ENCODE results near the gene ANKRD11. TPM values are rescaled to one million over a fixed set of nuclear protein-coding genes. Genes with fewer than 3 reads are reported as not detected.
"Not testable (repeated sequence)": the region's sequence is repeated elsewhere in the genome, so short reads cannot be mapped to it uniquely, and the experiment has no call there.

Gene ANKRD11
- total RNA-seq, 1 donor from 2014 or later = 31.9 TPM

GRCh38 chr16:89408315-89408714 lies 82.0 kb downstream of the ANKRD11 start:
- DNase-seq (ENCODE audit: low read depth in 2 of 2) = no peak

DNA sequence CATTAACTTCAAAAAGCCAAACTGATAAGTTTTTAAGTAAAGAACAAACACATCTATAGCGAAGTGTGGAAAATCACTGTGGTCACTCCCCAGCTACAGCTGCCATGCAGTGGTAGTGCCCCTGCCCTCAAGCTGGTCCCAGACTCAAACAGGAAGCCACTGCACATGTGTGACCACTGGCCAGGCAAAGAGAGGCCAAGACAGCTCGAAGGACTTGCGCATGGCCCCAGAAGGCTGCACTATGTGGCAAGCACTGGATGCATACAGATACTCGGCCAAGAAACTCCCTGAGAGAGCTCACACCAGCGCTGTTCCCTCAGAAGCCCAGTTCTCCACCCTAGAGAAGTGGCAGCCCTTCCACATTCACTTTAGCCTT lies 82.4 kb downstream of the ANKRD11 start:
- DNase-seq (ENCODE audit: low read depth in 2 of 2) = peak in 1 of 2 donors; percentile 32

GRCh38 chr16:89407282-89407924 lies 83.0 kb downstream of the ANKRD11 start:
- peak in 1 of 2 donors; percentile 26 for DNase-seq (ENCODE audit: low read depth in 2 of 2)

GRCh38 chr16:89406277-89406888 lies 84.0 kb downstream of the ANKRD11 start:
- peak in 1 of 2 donors; percentile 36 for DNase-seq (ENCODE audit: low read depth in 2 of 2)

- DNase-seq (ENCODE audit: low read depth in 2 of 2) = no peak
Observed at GRCh38 chr16:89404561-89404960, 85.8 kb downstream of the ANKRD11 start.

GRCh38 chr16:89402962-89403361 lies 87.4 kb downstream of the ANKRD11 start:
- peak in 1 of 2 donors; percentile 37 for DNase-seq (ENCODE audit: low read depth in 2 of 2)

DNA sequence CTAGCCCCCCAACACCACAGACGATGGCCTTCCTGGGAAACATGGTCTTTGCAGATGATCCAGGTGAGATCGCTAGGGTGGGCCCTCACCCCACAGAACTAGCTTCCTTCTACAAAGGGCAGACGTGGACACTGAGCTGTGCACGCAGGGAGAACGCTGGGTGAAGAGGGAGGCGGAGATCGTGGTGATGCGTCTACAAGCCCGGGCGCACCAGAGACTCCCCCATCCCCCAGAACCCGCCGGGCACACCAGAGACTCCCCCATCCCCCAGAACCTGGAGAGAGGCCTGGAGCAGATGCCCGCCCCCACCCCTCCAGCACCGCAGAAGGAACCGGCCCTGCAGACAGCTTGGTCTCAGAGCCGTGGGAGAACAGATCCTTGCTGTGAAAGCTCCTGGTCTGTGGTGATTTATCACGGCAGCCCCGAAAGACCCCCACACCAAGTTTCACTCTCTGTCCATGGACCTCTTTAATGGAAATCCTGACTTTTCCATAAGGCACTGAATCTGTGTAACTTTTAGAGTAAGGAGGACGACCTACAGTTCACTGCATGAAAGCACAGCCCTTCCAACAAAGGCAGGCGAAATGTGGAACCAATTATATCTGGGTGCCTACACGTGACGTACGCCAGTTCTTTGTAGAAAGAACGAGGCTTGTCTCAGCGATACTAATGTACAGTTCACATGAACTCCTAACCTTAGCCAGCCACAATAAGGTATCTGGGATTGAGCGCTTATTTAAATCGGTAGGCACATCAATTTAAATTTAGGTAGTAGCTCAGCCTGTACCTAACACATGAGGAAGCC lies 88.5 kb downstream of the ANKRD11 start:
- DNase-seq (ENCODE audit: low read depth in 2 of 2) = no peak

GRCh38 chr16:89401205-89401604 lies 89.2 kb downstream of the ANKRD11 start:
- DNase-seq (ENCODE audit: low read depth in 2 of 2) = no peak

DNA sequence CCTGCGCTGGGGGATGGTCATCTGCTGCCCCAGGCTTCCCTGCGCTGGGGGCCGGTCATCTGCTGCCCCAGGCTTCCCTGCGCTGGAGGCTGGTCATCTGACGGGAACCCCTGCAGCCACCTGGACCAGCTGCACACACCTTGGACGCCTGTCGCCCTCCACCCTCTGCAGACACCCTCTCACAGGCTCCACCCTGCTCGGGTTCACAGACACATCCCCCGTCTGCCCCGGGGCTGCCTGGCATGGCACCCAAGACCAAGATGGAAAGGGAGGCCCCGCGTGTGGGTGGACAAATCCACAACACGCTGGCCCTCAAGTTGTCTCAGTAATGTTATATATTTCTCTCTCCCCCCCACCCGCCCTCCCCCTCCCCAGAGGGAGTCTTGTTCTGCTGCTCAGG lies 89.6 kb downstream of the ANKRD11 start:
- DNase-seq (ENCODE audit: low read depth in 2 of 2) = no peak

DNA sequence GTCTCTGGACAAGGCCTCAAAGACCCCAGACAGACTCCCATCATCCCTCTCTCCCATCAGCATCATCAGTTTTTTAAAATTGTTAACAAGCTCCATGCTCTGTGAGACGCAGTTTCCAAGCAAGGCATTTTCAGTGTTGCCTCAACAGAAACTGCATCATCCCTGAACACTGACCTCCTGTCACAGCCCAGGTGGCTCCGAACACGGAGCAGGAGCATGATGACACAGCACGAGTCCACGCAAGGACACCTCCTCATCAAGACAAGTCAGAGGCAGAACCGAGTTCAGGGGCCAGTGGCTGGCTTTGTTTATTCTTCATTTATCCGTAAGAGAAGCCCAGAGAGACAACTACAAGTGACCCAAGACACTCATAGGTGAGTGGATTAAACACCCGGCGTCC lies 91.4 kb downstream of the ANKRD11 start:
- DNase-seq (ENCODE audit: low read depth in 2 of 2) = no peak

DNA sequence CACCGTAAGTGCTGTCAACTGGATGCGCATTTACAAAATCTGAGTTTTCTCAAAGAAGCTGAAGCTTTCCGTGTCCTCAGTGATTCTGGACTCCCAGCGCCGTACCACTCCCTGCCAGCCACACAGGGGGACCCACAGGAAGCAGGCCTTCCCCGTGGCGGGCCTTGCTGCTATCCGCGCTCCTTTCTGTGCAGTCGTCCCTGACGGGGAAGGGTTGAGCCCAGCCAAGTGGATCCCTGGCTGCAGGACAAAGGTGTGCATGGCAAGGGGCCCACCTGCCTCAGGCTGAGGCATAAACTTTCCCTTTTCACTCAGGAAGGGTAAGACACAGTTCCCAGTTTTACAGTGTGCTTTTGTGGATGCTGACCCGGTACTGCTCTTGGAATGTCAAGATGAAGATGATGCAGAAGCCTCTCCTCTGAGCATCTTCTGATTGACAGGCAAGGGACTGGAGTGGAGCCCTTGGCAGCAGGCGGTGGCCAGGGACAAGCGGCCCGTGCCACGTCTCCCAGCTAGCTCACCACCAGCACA lies 93.0 kb downstream of the ANKRD11 start:
- DNase-seq (ENCODE audit: low read depth in 2 of 2) = no peak

DNA sequence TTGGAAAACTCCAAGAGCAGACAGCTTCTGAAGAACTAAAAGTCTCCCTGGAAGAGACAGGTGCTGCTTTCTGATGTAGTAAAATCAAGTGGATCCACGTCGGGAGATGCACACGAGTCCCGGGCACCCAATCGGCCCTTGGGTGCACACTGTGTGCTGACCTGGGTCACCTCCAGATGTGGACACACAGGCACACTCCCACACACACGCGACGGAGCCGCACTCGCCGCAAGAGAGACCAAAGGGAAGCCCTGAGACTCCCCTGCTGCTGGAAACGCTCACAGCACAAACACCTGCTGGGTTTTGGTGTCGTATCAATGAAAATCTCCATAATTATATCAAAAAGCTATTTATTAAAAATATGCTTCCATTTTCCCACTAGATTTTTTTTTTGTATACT lies 94.2 kb downstream of the ANKRD11 start:
- DNase-seq (ENCODE audit: low read depth in 2 of 2) = no peak

DNA sequence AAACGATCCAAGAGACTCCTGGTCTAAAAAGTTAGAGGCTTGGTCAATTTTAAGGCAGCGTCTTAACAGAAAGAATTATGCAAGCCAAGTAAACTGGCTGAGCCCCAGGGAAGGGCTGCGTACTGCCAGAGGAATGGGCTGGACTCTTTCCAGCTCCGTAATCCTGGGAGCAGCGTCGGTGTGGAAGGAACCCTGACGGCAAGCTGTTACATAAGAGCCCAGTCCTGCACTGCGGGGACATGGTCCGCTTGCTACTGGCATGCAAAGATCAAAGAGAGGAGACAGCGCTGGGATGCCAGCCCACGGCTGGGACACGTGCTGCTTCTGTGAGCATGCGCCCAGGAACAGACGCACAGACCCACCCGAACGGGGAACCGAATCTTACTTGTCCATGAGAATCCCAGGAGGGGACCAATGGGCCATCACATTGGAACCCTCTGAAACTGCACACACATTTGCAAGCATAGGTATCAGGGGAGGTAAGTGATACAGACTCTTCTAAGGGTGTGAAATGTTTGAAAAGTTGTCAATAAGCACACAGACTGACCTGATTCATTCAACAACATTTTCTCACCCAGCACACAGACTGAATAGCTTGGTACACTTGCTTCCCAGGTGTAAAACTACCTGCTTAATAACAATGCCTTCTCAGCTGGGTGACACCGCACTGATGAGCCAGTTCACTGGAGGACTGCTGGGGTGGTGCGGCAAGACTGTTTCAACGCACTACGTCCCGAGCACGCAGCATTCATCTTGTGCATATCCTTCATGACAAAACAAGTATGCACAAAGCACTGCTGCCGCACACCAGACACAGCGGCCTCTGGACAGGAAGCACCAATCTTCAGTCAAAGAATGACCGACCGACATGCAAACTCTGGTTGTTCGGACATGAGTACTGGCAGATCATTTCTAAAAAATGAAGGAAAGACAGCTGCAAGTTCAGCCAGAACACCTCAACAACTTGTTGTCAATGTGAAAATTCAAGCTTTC lies 94.9 kb downstream of the ANKRD11 start:
- DNase-seq (ENCODE audit: low read depth in 2 of 2) = peak in 1 of 2 donors; percentile 89

DNA sequence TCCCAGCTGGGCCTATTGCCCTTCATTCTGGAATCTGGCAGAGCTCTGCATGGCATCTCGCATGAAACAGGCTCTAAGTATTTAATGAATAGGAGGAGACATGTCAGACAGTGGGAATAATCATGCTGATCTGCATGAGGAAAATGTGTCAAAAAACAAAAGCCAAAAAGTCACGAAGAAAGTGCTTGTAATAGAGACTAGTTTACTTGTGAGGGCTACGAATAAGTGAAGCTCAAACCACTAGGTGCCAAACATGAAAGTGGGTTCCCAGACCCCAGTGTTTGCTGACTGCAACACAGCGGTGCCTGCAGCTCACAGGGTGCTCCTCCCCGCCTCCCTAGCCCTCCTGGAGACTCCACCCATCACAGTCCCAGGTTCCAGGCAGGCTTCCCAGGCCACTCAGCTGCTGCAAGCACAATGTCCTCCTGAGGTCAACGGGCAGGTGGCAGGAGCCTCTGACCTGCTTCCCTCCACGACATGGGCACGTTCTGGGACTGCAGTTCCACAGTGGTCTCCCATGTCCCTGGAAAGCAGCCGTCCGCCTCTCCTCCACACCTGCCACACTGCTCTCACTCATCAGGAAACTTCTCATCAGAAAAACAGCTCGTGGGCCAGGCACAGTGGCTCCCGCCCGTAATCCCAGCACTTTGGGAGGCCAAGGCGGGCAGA lies 96.5 kb downstream of the ANKRD11 start:
- DNase-seq (ENCODE audit: low read depth in 2 of 2) = no peak

DNA sequence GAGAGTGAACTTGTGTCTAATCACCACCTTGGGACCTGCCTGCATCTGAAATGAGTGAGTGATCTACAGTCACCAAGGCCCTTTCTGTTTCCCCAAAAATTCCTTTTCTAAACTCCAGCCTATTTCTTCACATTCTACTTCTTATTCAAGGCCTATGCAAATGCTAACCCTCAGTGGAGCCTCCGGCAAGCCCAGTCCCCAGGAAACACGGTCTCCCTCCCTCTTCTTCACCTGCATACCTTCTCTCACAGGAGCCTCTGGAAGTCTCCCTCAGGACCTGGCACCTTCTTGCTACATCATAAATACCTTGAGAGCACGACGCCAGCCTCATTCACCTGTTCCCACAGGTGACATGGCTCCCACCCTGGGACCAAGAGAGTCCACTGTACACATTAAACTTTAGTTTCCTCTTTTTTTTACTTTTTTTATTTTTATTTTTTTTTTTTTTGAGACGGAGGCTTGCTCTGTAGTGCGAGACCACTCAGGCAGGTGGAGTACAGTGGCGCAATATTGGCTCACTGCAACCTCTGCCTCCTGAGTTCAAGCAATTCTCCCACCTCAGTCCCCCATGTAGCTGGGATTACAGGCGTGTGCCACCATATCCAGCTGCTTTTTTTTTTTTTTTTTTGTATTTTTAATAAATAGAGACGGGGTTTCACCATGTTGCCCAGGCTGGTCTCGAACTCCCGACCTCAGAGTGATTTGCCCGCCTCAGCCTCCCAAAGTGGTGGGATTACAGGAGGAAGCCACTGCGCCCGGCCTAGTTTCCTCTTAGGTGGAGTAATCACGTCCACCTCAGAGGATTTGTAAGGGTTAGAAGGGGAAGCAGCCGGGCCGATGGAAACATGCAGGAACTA lies 97.3 kb downstream of the ANKRD11 start:
- peak; percentile 44 to 78 for DNase-seq (ENCODE audit: low read depth in 2 of 2)

GRCh38 chr16:89390224-89390583 lies 100.2 kb downstream of the ANKRD11 start:
- DNase-seq (ENCODE audit: low read depth in 2 of 2) = not testable (repeated sequence)

DNA sequence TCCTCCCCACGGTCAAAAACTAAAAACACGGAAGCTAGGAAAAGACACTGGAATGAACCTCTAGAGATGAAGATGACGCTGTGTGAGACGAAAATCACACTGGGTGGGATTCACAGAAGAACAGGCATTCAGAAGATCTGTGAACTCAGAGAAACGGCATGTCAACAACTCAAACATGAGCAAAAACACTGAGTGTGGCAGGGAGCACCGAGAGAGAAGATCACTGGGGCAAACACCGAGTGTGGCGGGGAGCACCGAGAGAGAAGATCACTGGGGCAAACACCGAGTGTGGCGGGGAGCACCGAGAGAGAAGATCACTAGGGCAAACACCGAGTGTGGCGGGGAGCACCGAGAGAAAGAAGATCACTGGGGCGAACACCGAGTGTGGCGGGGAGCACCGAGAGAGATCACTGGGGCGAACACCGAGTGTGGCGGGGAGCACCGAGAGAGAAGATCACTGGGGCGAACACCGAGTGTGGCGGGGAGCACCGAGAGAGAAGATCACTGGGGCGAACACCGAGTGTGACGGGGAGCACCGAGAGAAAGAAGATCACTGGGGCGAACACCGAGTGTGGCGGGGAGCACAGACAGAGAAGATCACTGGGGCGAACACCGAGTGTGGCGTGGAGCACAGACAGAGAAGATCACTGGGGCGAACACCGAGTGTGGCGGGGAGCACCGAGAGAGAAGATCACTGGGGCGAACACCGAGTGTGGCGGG lies 100.7 kb downstream of the ANKRD11 start:
- DNase-seq (ENCODE audit: low read depth in 2 of 2) = not testable (repeated sequence)

DNA sequence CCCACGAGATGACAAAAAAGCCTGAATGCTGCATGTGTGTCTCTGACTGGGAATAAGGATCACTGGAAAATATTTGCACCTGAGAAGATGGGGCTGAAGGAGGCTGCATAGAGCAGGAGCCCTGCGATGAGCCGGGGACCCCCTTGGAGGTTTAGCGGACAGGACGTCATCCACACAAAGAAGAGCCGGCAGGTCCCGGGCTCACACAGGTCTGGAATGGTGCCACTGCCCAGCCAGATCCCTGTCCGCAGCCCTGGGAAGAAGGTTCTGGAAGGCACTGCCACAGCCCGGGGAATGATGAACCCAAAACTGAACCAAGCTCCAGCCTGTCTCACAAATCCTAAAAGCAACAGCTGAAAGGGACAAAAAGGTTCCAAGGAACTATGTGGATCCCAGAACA lies 101.8 kb downstream of the ANKRD11 start:
- no peak for DNase-seq (ENCODE audit: low read depth in 2 of 2)
